ENCODE data around the gene ATF6. TPM values are rescaled to one million over a fixed set of nuclear protein-coding genes. Genes with fewer than 3 reads are reported as not detected.

The ATF6 gene
- total and polyA plus RNA-seq, 2 of the 4 experiments (the other 2 are of a cell fraction) = 12.2 to 17.6 TPM

DNA sequence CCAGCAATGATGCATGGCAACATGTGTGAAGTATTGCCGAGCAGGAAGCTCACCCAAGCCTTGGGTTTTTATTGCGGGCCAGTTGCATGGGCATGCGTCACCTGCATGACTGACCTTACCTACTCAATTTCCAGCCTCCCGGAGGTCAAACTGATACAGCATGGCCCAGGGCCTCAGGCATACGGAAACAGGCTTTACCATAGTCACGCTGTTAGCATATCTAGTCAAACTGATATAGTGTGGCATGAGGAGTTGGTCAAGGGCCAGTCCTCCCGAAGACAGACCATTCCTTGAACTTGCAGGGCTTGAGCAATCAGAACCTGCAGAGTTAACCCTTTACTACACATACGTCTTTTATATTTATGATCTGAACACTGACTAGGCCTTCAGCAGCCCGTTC is 22.9 kb upstream of the ATF6 start:
- TF ChIP-seq BHLHE40 (IDR thresholded peaks at IDR 0.05; ENCODE audit: low read depth, low read length) = no peak
- no peak for TF ChIP-seq RAD21 (IDR thresholded peaks at IDR 0.05; ENCODE audit: low read length)
- no peak for TF ChIP-seq CTCF (conservative IDR thresholded peaks at IDR 0.05; ENCODE audit: low read depth, low read length)
- TF ChIP-seq CEBPB (IDR thresholded peaks at IDR 0.05; ENCODE audit: low read depth, low read length) = no peak
- TF ChIP-seq USF2 (IDR thresholded peaks at IDR 0.05; ENCODE audit: low read depth, low read length) = no peak
- no peak for TF ChIP-seq CHD1 (IDR thresholded peaks at IDR 0.05; ENCODE audit: low read depth, low read length)
- no peak for TF ChIP-seq SMC3 (IDR thresholded peaks at IDR 0.05; ENCODE audit: low read depth, low read length)
- no peak overlapping the region for H2AK9ac ChIP-seq (replicated peaks; ENCODE audit: low read depth, low read length, poor library complexity)
- ChIA-PET POLR2A (ENCODE audit: unreplicated experiment) (no interaction called here), CTCF (no interaction called here)
- H2BK120ac ChIP-seq (ENCODE audit: low read depth, low read length) = no peak overlapping the region
- no peak overlapping the region for H2AK5ac ChIP-seq (ENCODE audit: low read depth, low read length)
- H3K4me2 ChIP-seq (ENCODE audit: low read depth, low read length) = no peak overlapping the region
- intact Hi-C loops (cut with micrococcal nuclease) = no loop called here
- no peak overlapping the region for H2AFZ ChIP-seq (replicated peaks; ENCODE audit: low read length, poor library complexity)
- no peak overlapping the region for H3K9ac ChIP-seq (ENCODE audit: low read depth, low read length)
- no peak for DNase-seq
- no peak overlapping the region for H4K8ac ChIP-seq (ENCODE audit: low read depth in 2 of 2, low read length in 2 of 2)
- H2BK20ac ChIP-seq (ENCODE audit: low read depth, low read length) = no peak overlapping the region
- H3K14ac ChIP-seq (replicated peaks; ENCODE audit: low read depth, low read length) = no peak overlapping the region
- no TSS peak for BruUV-seq (replicated peaks)
- dilution Hi-C loops (cut with HindIII; ENCODE audit: low sequenced_read_pairs, unreplicated experiment) = no loop called here
- peaks cover 2% of the 10 kb centered on the region for H3K4me1 ChIP-seq (ENCODE audit: control insufficient read depth, insufficient read depth, low read length)
- no peaks in the 10 kb centered on the region for H3K36me3 ChIP-seq (ENCODE audit: control insufficient read depth, insufficient read depth, low read length)
- no peak overlapping the region for H3K56ac ChIP-seq (ENCODE audit: extremely low read depth, insufficient read depth, low read length)
- no peaks in the 10 kb centered on the region for H3K9me1 ChIP-seq (ENCODE audit: insufficient read depth, low read length)
- H4K20me1 ChIP-seq (ENCODE audit: insufficient read depth, low read length) = no peaks in the 10 kb centered on the region
- in situ Hi-C loops (cut with MboI; ENCODE audit: low sequenced_read_pairs) = loop anchor here (10.0 to 25.0 kb wide), 3 partner anchors 106 to 528 kb away; partner anchors contain the start of genes FCER1G and FCGR3B
- H3K23ac ChIP-seq (ENCODE audit: low read depth, low read length) = no peak overlapping the region
- H2BK15ac ChIP-seq (ENCODE audit: low read depth, low read length) = no peak overlapping the region
- WGBS, 2 experiments (ENCODE audit: extremely low coverage in 2 of 2, insufficient read length in 1 of 2) = 100% methylated on average over 2 of the region's 9 CpGs; no CpG with 5 or more reads in 1 of the 2 experiments
- no peak overlapping the region for H4K91ac ChIP-seq (ENCODE audit: insufficient read depth, low read depth, low read length)
- H3K79me1 ChIP-seq (ENCODE audit: low read depth in 1 of 2, low read length in 2 of 2) = peaks cover 0 to under 1% of the 10 kb centered on the region in 2 experiments; a peak in 1 of 4 replicates
- no peak overlapping the region for H3K18ac ChIP-seq (ENCODE audit: low read depth, low read length)
- no peaks in the 10 kb centered on the region for H3K27me3 ChIP-seq (ENCODE audit: control insufficient read depth, insufficient read depth, low read length)
- ATAC-seq (ENCODE audit: low read depth) = no peak
- no peaks in the 10 kb centered on the region for H3K9me3 ChIP-seq (ENCODE audit: control insufficient read depth, insufficient read depth, low read length)
- no peak overlapping the region for H4K5ac ChIP-seq (ENCODE audit: low read depth, low read length)
- no peak overlapping the region for H3K4me3 ChIP-seq (ENCODE audit: insufficient read depth, low read depth, low read length)
- no peak overlapping the region for H3K27ac ChIP-seq (ENCODE audit: insufficient read depth, low read length)
- H3K4ac ChIP-seq (ENCODE audit: low read depth, low read length) = no peak overlapping the region
- H2BK5ac ChIP-seq (ENCODE audit: low read depth, low read length, poor library complexity, severe bottlenecking) = no peak overlapping the region
